ENCODE results near the gene NECTIN2.
"Not testable (repeated sequence)": the region's sequence is repeated elsewhere in the genome, so short reads cannot be mapped to it uniquely, and the experiment has no call there.

DNA sequence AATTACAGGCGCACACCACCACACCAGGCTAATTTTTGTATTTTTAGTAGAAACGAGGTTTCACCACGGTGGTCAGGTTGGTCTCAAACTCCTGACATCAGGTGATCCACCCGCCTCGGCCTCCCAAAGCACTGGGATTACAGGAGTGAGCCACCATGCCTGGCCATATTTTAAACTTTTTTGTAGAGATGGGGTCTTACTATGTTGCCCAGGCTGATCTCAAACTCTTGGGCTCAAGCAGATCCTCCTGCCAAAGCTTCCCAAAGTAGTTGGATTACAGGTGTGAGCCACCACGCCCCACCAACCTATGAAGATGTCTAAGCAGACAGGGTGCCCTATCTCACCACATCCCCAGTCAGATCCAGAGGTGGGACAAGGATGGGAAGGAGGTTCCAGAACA lies 65.8 kb downstream of the NECTIN2 start:
- TF ChIP-seq, protein P1, sequence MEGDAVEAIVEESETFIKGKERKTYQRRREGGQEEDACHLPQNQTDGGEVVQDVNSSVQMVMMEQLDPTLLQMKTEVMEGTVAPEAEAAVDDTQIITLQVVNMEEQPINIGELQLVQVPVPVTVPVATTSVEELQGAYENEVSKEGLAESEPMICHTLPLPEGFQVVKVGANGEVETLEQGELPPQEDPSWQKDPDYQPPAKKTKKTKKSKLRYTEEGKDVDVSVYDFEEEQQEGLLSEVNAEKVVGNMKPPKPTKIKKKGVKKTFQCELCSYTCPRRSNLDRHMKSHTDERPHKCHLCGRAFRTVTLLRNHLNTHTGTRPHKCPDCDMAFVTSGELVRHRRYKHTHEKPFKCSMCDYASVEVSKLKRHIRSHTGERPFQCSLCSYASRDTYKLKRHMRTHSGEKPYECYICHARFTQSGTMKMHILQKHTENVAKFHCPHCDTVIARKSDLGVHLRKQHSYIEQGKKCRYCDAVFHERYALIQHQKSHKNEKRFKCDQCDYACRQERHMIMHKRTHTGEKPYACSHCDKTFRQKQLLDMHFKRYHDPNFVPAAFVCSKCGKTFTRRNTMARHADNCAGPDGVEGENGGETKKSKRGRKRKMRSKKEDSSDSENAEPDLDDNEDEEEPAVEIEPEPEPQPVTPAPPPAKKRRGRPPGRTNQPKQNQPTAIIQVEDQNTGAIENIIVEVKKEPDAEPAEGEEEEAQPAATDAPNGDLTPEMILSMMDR (IDR thresholded peaks at IDR 0.05), result not testable (repeated sequence)
- TF ChIP-seq POLR2A (IDR thresholded peaks at IDR 0.05), result not testable (repeated sequence)

All from Peyer's patch (tissue), 4 donors.